ENCODE results near the gene ATG10.

Gene ATG10

DNA sequence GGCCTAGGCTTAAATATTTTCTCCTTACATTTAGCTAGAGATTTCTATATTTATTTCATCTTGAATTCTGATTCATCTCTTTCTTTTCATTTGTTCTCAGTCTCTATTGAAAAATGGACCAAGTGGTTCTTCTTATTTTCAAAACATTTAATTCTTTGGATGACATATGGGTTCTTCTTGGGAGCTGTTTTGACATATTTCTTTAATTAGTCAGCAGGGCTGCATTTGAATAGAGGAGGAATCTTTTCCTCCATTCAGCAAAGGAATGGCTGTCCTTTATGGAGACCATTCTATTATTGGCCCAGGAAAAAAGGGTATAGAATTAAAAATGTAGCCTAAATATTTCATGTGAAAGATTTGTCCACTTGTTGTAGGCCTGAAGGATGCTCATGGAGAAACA lies 196.5 kb downstream of the ATG10 start:
- no peak for DNase-seq

DNA sequence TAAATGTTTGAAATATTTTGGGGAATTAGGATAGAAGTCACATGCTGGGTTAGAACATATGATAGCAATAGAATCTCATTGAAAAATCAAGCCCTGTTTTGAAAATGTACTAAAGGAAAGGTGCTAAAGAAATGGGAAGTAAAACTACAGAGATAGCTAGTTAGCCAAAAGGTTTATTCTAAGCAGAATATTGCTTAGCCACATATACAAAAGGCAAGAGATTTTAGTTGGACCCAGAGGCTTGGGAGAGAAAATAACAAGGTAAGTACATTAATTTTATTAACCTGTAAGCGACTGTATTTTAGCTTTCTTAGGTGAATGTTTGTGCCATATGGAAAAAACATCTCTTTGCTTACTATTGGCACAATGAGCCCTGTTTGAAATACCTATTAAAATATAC lies 198.1 kb downstream of the ATG10 start:
- no peak for DNase-seq

DNA sequence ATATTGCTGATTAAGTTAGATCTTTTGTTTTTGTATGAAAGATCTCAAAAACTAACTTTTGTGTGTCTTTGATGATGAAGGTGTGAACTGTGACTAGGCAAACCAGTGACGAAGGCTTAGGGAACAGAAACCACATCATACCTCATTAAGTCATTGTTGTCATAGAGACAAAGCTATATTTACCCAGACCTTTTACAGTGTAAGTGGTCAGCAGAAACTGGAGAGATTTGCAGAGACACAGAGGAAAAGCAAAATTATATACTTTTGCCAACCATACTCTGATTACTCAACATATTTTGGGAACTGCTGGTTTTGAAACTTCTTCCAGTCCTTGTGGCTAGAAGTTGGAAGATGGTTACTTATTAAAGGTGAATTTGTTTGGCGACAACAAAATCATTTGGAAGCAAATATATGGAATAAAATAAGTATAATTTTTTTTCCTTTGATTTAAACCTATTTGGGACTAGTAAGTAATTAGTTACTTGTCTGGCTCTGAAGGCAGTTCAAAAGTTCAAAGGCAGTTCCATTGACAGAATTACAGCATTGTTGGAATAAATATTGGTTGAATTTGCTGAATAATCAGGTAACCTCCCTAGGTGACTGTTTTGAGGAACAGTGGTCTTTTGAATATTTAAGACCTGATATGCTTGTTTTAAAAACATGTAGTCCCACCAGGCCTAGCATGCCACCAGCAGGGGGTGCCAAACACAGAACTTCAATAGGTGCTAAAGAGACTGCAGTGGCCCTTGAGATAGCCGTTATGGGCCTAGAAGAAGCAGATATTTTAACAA lies 202.5 kb downstream of the ATG10 start:
- DNase-seq: peak; percentile 7 to 42 (median 24)

DNA sequence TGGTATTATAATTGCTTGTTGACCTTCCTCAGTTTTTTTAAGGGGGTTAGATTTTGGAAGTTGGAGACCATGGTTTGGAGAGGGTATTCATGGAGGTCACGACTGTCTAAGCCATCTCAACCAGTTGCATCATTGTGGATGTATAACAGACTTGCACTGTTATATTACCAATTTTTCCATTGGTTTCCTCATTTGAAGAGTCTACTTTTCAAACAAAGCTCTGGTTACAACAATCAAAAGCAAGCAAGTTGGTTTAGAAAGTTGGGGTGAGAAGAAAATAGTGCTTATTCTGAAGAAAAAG lies 203.0 kb downstream of the ATG10 start:
- no peak for DNase-seq

DNA sequence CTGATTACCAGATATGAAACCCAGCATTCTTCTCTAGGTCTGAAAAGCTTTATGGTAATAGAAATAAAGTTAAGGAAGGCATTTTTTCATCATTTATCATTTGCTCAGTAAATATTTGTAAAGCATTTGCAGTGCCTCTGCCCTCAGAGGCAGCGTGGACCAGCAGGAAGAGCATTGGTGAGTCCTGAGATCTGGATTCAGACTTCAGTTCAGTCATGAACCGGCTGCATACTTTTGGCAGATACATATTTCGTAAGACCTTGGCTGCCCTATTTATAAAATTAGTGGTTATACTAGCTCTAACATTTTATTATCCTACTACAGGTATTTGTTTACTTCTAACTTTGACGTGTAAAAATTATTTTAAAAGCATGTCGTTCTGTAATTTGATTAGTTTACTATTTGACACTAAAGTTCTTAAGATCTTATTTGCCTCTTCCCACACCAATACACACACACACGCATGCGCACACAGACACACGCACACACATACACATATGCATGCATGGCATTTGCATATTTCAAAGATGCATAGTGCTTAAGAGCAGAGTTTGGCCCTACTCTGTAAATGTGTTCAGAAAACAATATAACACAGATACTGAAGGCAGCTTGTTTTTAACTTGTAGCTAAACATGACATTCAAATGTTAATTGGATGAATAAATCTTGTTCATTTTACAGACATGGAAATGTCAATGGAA lies 204.4 kb downstream of the ATG10 start:
- DNase-seq: no peak

DNA sequence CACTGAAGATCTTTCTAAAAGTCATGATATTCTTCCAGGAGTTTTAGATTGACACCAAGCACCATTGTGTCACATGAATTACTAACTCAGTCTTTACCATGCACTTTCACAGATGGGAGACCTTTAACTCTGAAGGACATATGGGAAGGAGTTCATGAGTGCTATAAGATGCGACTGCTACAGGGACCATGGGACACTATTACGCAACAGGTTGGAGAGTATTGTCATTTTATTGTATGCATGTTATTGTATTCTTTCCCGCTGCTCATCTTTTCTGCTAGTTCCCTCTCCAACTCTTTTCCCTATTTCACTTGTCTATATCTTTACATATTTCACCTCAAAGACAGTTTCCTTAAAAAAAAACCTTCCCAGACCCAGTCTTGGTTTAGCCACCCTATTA lies 206.6 kb downstream of the ATG10 start:
- DNase-seq: no peak

DNA sequence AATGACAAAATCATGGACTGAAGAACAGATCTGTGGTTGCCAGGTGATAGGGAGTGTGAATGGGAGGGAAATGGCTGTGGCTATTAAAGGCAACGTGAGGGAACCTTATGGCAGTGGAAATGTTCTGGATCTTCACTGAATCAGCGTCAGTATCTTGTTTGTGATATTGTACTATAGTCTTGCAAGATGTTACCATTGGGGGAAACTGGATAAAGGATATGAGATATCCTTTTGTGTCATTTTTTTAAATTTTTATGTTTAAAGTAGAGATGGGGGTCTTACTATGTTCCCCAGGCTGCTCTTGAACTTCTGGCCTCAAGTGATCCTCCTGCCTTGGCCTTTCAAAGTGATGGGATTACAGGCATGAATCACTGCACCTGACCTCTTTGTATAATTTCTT lies 210.8 kb downstream of the ATG10 start:
- DNase-seq: no peak

DNA sequence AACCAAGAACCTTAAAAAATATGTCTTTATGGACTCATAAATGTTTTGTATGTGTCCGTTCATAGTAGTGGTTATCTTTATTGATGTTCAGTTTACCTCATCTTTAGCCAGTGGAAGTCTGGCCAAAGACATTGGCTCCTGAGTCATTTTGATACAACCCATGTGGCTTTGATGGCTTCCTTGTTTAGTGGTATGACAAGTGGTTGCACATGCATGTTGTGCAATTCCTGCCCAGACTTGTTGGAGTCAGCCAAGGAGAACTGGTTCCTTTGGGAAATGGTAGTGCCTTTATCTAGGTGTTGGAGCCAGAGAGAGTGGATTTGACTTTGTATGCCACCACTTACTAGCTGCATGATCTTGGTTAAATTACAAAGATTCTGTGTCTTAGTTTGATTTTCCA lies 212.0 kb downstream of the ATG10 start:
- DNase-seq: no peak

DNA sequence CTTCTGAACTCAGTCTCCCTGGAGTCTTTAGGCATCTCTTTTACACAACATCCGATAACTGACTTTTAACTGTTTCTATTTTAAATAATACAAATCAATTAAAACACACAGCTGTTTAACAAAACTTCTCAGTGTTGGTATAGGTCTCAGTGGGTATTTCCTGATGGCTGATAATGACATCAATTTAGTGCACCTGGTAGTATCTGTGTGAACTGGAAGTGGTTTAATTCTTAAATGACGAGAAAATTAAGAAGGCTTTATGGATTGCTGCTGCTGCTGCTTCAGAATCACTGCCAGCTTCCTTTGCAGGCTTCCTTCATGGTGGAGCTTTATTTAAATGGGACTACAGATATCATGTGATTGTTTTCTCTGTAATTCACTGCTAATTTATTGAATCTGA lies 214.0 kb downstream of the ATG10 start:
- DNase-seq: no peak

DNA sequence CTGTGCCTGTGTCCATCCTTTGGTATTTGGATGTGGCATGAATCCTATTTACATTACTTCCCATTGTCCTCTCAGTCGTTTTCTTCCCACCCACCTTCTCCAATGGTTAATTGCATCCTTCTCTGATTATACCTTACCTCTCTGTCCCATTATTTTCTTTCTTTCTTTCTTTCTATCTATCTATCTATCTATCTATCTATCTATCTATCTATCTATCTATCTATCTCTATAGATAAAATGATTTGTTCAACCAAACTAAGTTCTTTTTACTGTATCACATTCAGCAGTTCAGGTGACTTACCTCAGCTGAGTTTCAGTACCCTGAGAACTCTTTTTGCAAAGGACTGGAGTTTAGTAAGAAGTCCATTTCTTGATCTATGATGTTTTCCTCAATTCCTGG lies 225.7 kb downstream of the ATG10 start:
- no peak for DNase-seq

DNA sequence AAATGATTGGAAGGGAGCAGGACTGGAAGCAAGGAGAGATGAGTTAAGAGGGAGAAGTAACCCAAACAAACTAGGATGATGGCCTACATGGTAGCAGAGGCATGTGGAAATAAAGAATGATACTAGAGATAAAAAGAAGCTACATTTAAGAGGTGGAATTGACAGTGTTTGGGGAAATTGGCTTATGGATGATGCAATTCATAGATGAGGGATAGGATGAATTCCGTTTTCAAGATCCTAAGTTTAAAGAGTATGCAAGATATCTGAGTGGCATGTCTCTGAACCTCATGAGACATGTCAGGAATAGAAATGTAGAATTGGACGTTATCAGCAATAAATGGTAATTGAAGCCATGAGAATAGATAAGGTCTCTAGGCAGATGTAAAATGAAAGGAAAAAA lies 232.7 kb downstream of the ATG10 start:
- no peak for DNase-seq

DNA sequence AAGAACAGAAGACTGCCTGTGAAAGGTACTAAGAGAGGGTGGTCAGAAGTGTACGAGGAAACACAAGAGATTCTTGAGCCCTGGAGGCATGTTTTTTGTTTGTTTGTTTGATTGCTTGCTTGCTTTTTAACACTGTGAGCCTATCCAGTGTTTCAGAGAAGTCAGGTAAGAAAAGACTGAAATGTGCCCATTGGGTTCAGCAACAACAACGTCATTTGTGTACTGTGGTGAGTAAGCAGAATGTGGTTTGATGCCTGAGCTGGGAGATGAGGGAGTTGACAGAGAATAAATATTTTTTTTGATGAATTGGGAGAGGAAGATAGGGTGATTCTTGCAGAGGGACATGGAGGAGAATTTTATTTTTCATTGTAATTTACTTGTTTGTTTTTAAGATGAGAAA lies 233.2 kb downstream of the ATG10 start:
- no peak for DNase-seq

DNA sequence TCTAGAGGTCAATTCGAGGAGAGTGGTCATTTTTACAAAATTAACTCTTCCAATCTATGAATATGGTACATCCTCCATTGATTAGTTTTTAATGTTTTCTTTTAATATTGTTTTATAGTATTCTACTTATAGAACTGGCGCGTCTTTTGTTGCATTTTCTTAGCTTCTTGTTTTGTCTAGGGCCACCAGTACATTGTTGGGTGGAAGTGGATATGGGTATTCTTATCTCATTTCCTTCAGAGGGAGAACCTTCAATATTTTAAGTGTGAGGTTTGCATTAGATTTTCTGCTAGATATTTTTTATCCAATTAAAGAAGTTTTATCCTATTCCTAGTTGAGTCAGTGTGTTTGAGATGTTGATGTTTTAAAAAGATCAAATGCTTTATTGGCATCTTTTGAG lies 236.5 kb downstream of the ATG10 start:
- no peak for DNase-seq

DNA sequence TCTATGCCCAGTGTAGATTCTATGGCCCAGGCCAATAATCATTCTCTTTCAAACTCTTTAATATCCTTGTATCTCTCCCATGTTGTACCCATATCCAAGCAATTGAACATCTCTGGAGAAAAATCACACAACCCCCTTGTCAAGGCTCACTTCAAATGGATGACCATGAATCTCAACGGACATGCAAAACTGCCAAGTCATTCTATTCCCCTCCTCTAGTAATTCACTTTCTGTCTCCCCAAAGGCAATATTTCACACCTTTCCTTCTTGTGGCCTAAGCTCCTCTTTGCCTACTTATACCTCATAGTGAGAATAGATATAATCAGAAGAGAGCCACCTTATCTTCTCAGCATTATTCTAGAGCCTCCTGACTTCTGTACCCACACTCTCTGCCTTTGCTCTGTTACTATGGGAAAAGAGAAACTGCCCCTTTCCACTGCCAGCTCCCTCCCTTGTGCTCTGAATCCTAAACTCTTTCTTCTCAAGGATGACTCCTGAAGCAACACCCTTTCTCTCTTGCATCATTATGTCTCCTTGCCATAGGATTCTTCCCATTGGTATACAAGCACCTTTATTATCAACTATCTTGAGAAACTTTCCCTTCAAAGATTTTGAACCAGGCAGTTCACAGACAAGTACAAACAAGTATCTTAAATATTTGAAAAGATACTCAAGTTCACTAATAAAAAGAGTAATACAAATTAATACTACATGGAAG lies 240.2 kb downstream of the ATG10 start:
- no peak for DNase-seq

DNA sequence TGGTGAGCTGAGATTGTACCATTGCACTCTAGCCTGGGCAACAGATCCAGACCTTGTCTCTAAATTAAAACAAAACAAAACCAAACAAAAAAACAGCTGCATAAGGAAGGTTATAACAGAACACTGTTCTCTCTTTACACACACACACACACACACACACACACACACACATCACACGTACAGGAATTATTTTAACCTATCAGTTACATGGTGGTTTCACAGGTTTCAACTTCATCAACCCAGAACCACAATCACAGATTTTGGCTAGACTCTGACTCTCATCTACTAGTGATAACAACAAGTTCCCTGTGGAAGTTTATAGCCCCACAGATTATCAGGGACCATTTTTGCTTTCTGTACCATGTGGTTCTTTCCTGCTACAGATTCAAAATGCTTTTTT lies 246.1 kb downstream of the ATG10 start:
- no peak for DNase-seq

DNA sequence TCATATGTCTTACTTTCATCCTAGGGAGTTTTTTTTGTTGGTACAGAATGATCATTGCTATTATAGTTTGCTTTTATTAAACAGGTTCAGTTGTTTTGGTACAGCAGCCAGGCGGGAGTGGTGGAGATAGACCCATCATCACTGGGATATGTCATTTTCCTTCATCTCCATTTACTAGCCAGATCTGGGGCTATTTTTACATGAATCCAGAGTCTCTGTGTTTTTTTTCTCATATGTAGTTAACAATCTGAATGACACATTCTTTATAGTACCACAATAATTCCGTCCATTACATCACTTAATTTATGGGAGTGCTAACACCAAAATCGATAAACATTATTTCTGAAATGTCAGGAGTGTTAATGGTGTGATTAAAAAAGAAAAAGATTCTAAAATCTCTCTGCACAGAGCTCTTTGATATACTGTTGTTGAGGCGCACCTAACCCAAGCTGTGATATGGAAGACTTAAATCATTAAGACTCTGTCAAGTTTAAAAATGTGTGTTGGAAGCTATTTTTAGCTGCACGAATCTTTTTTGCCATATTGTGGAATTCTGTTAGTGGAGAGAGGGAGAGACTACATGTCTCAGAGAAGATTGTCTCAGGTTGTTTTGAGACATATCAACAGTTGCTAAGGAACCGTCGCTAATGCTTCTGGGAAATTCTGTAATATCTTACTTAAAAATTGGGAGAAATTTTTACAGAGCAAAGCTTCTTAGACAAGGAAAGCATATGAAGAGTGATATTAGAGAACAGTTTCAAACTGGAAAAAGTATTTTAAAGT lies 246.7 kb downstream of the ATG10 start:
- no peak for DNase-seq

DNA sequence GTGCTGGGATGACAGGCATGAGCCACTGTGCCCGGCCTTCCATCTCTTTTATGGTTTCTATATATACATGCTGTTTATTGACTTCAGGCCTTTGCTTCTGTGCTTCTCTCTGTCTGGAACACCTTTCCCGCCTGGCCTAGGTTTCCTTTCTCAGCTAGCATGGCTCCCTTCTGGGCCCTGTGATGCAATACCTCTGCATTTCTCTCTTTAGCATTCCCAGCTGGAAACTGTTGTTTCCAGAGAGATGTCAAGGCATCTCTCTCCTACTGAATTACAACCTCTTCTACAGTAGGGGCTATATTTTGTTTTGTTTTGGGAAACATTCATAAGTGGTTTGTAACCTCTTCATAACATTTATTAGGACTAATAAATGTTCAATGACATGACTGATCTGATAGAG lies 249.2 kb downstream of the ATG10 start:
- DNase-seq: no peak

DNA sequence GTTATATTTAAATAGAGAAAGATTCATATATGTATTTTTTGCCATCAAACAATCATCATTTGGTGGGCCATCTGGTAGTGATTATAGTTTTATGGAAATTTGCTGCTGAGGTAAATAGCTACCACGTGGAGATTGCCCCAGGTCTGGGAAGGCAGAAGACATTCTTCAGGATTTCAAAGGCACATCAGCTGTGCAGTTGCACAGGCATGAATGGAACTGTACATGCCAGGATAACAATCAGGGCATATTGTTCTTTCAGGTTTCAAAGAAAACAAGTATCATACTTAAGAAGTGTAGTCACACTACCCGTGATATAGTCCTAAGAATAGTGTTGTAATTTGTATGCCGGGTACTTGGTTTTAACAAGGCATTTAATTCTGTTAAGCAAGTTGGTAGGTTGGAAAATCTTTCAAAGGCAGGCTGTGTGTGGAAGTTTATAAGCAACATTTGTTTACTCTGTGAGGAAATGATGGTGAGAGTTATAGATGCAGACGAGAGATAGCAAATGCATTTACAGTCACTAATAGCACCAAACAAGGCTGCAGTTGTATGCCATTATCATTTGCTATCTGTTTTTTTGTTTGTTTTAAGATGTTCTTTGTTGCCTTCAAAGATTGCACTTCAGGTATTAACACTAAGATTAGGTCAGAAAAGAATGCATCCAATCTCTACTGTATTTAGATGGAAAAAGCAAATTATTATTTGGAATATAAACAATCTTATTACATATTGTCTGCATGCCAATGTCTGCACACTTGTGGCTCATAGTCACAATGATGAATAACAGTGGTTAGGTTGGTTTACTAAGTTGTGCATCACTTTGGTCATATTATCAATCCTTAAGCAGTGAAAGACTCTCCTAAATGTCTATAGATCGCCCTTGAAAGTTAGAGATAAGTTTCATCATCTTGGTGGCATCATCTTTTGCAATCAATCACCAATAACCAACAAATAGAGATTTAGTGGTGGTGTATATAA lies 251.1 kb downstream of the ATG10 start:
- DNase-seq: no peak

DNA sequence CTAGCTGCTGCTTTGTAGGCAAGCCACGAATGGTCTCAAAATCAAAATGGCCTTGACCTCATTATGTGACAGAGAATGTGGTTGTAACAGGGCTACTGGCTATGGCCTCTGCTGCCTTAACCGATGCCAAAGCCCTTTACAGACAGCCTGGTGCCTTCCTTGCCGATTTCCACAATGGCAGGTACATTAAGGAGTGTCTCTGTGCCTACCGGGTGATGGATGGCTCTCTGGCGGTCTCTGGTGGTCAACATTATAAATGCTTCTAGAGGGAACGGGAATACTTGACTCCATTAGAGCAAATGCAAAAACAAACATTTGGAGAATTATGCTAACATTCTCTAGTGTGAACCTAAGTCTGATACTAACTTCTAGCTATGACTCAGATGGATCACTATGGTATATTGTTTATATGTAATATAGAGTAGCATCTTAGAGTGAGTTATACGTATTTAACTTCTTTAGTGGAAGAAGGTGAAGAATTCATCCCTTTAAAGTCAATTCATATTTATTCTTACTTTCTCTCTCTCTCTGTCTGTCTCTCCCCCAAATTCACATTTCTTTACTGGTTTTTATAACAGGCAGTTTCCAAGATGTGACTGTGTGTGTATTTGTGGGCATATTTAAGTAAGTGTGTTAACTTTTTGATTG lies 253.8 kb downstream of the ATG10 start:
- peak; percentile 2 to 37 (median 16) for DNase-seq

DNA sequence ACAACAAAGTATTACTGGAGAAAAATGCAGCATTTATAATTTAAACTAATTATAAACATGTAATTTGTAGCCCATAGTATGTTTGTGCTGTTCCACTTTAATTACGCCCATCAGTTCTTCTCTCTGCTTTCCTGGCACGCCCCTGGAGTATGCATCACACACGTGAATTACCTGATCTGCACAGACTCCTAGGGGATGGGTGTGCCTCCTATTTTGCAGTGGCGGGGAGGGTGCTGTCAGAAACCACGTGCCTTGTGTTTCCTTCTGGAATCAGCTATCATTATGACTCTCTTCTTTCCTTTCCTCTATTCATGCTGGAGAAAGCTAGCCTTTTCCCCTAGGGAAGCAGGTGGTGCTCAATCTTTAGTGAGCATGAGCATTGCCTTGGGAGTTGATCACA lies 263.1 kb downstream of the ATG10 start:
- no peak for DNase-seq

DNA sequence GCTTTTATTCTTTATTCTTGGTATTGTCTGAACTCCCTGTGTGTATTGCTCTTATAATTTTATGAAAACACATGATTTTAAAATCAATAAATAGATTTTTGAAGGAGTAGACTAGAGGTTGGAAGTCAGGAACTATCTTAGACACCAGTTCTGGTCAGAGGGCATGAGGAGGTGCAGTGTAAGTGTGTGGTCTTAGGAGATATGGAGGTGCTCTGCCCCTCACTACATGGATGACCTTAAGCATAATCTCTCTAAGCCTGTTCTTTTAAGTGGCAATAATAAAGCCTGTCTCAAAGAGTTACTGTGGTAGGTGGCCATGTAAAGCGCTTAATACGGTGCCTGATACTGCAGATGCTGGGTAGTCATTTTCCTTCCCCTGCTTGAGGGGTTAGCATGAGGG lies 272.3 kb downstream of the ATG10 start:
- no peak for DNase-seq

Data from activated CD4-positive, CD25-positive, alpha-beta regulatory T cell (primary cell).